Measurements from ENCODE around the gene FMN2. TPM values are rescaled to one million over a fixed set of nuclear protein-coding genes. Genes with fewer than 3 reads are reported as not detected.

The FMN2 gene
- total RNA-seq, 4 donors from 2014 or later, result 0.54 to 5.1 (median 1.2) TPM

- H3K27me3 ChIP-seq, result no peaks in the 10 kb centered on the region
- no peak overlapping the region for H3K4me3 ChIP-seq
- H3K9me3 ChIP-seq, result no peaks in the 10 kb centered on the region
- no peaks in the 10 kb centered on the region for H3K4me1 ChIP-seq
- H3K27ac ChIP-seq, result no peak overlapping the region
- no peak for DNase-seq
- no peaks in the 10 kb centered on the region for H3K36me3 ChIP-seq
- TF ChIP-seq CTCF (IDR thresholded peaks at IDR 0.05), result no peak
- TF ChIP-seq POLR2A (IDR thresholded peaks at IDR 0.05), result no peak
Observed at GRCh38 chr1:240104672-240105071, 13.0 kb downstream of the FMN2 start.

- no peaks in the 10 kb centered on the region for H3K36me3 ChIP-seq
- no peaks in the 10 kb centered on the region for H3K4me1 ChIP-seq
- no peaks in the 10 kb centered on the region for H3K27me3 ChIP-seq
- H3K27ac ChIP-seq, result no peak overlapping the region
- no peaks in the 10 kb centered on the region for H3K9me3 ChIP-seq
- TF ChIP-seq CTCF (IDR thresholded peaks at IDR 0.05) (no peak), POLR2A (IDR thresholded peaks at IDR 0.05) (no peak)
- no peak for DNase-seq
- H3K4me3 ChIP-seq, result no peak overlapping the region
Observed at GRCh38 chr1:240107058-240107684, 15.5 kb downstream of the FMN2 start.

- TF ChIP-seq CTCF (IDR thresholded peaks at IDR 0.05), result no peak
- TF ChIP-seq POLR2A (IDR thresholded peaks at IDR 0.05), result no peak
- H3K9me3 ChIP-seq, result no peaks in the 10 kb centered on the region
- no peak overlapping the region for H3K27ac ChIP-seq
- no peaks in the 10 kb centered on the region for H3K27me3 ChIP-seq
- H3K4me3 ChIP-seq, result no peak overlapping the region
- no peaks in the 10 kb centered on the region for H3K4me1 ChIP-seq
- H3K36me3 ChIP-seq, result no peaks in the 10 kb centered on the region
- DNase-seq, result no peak
Observed at GRCh38 chr1:240109130-240109529, 17.4 kb downstream of the FMN2 start.

- H3K9me3 ChIP-seq, result no peaks in the 10 kb centered on the region
- no peak for DNase-seq
- no peak for TF ChIP-seq CTCF (IDR thresholded peaks at IDR 0.05)
- TF ChIP-seq POLR2A (IDR thresholded peaks at IDR 0.05), result no peak
- H3K27ac ChIP-seq, result peak overlapping the region in 1 of 4 donors; percentile 2
- no peaks in the 10 kb centered on the region for H3K27me3 ChIP-seq
- H3K4me1 ChIP-seq, result no peaks in the 10 kb centered on the region
- no peaks in the 10 kb centered on the region for H3K36me3 ChIP-seq
- H3K4me3 ChIP-seq, result no peak overlapping the region
Observed at GRCh38 chr1:240109920-240110636, 18.4 kb downstream of the FMN2 start.

- Histone ChIP-seq H3K27me3 (no peaks in the 10 kb centered on the region), H3K4me1 (no peaks in the 10 kb centered on the region), H3K9me3 (no peaks in the 10 kb centered on the region), H3K27ac (no peak overlapping the region), H3K36me3 (no peaks in the 10 kb centered on the region), H3K4me3 (no peak overlapping the region)
- TF ChIP-seq CTCF (IDR thresholded peaks at IDR 0.05), result peak in 1 of 6 experiments; percentile 28
- no peak for TF ChIP-seq POLR2A (IDR thresholded peaks at IDR 0.05)
- DNase-seq, result no peak
Observed at GRCh38 chr1:240111558-240111957, 19.9 kb downstream of the FMN2 start.

Measured in Peyer's patch (tissue), 4 donors.